KOPT-K1 (cell line): ENCODE measurements around the gene MELTF.
A peak's percentile ranks its signal among the peaks of the same experiment; 100 is the strongest.

ENCODE experiments used
- H3K27ac ChIP-seq: fragments of 200-600 bp; sonication (generic); 2 replicates; pipeline ENCODE4 v1.5.1; 2016; ENCODE audit warnings: antibody characterized with exemption, mild to moderate bottlenecking, low read depth, low read length; ENCODE audit not compliant: poor library complexity, severe bottlenecking
- H3K36me3 ChIP-seq: fragments of 200-600 bp; sonication (generic); 2 replicates; pipeline ENCODE4 v1.5.1; 2017; ENCODE audit warnings: antibody characterized with exemption, mild to moderate bottlenecking, low read length, moderate library complexity; ENCODE audit not compliant: insufficient read depth
- H3K9me3 ChIP-seq: fragments of 200-600 bp; sonication (generic); 2 replicates; pipeline ENCODE4 v1.5.1; 2017; ENCODE audit warnings: antibody characterized with exemption, low read length, mild to moderate bottlenecking; ENCODE audit not compliant: insufficient read depth, poor library complexity, severe bottlenecking

MELTF gene

DNA sequence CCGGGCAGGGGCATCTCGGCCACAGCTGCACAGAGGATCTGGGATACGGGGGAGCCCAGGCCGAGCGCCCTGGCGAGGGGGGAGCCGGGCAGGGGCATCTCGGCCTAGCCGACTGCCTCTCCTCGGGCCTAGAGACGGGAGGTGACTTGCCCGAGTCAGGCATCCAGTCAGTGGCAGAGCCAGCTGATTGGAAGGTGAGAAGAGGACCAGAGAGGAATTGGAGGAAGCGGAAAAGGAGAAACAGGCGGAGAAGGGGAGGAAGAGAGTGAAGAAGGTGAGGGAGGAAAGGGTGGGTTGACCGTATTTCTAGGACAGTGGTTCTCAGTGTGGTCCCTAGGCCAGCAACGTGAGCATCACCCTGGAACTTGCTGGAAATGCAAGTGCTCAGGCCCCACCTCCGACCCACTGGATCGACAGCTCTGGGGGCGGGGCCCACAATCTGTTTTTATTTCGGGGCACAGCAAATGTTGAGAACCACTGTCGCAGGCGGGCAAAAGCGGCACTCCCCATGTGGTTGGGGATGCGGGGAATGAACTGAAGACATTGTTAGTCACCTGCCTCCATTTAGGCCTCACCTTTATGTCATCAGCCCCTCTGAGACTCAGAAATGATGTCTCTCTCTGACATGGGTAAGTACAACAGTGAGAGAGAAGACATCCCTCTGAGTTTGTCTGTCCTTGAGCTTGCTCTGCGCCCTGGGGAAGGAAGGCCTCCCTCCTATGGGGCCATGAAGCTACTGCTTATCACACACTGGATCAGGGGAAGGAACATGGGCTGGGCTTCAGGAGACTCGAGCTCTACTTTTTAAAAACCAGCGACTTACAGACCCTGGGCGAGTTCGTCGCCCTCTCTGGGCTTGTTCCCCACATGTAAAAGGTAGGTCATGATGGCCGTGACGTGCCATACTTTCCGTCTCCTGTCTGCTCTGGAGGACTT lies 1.0 kb upstream of the MELTF start:
- Histone ChIP-seq H3K36me3 (no peaks in the 10 kb centered on the region), H3K27ac (no peak overlapping the region)

DNA sequence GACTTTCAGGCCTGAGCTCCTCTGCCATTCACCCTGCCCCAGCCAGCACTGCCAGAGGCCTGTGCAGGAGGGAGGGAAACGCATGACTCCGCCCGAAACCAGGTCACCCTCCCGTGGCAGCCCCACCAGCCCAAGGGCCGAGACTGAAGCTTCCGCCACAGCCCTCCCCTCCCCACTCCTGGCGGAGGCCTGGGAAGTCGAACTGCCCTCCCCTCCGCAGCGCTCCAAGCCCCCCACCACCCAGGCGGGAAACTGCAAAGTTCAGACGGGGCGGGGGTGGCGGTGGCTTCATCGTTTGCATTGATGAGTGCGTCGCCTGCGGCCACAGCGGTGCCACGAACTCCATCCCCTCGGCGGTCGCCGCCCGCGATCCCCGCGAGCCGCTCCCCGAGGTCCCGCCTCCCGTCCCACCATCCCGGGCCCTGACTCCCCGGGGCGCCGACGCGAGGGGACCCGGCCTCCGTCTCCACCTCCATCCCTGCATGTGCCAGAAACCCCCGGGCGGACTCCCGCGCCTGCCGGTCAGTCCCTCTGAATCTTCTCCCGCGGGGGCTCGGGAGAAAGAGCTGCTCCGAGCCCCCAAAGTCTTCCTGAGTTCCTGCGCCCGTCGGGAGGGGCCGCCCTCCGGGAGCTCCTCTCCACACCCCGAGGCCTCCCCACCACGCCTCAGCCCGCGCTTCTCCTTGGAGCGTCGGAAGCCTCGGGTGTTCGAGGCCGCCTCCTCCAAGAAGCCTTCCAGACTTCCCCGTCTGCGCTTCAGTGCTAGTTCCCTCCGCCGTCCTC lies 698 bp downstream of the MELTF start:
- H3K9me3 ChIP-seq = no peaks in the 10 kb centered on the region
- no peaks in the 10 kb centered on the region for H3K36me3 ChIP-seq
- H3K27ac ChIP-seq = peak overlapping the region; percentile 47

More for the DNA sequence above, 1.0 kb upstream of the MELTF start:
- no peaks in the 10 kb centered on the region for H3K9me3 ChIP-seq

DNA sequence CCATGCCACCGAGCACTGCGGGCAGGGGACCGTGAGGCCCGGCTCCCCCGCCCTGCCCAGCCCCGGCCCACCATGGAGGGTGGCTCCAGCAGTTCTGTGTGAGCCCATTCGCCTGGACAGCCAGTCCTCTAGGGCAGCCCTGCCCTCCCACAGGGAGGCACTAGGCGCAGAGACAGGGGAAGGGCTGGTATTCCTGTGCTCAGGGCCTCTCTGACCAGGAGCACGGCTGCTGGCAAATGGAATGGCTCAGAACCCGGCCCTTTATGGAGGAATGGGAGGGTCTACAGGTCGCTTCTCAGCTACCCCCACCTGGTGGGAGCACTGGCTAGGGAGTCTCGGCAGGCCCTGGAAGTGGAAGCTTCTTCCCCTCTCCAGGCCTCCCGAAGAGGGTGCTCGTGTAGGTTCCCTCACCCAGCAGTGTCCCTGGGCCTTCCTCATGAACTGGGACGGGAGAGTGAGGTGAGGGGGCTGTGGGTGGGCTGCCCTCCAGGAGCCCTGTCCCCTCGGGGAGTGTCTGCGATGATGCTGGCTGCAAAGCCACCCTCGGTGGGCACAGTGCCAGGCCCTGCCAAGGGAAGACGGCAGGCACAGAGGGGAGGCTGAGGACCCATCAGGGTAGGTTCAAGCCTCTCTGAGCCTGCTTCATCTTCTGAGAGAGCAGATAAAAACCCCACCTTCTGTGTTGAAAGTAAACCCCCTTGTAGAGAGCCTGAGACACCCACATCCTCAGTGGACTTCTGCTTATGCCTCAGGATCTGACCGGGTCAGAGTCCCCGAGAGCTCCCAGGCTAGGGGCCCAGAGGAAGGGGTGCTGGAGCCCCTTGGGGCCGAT lies 1.5 kb downstream of the MELTF start:
- no peak overlapping the region for H3K27ac ChIP-seq
- H3K9me3 ChIP-seq = no peaks in the 10 kb centered on the region
- no peaks in the 10 kb centered on the region for H3K36me3 ChIP-seq

DNA sequence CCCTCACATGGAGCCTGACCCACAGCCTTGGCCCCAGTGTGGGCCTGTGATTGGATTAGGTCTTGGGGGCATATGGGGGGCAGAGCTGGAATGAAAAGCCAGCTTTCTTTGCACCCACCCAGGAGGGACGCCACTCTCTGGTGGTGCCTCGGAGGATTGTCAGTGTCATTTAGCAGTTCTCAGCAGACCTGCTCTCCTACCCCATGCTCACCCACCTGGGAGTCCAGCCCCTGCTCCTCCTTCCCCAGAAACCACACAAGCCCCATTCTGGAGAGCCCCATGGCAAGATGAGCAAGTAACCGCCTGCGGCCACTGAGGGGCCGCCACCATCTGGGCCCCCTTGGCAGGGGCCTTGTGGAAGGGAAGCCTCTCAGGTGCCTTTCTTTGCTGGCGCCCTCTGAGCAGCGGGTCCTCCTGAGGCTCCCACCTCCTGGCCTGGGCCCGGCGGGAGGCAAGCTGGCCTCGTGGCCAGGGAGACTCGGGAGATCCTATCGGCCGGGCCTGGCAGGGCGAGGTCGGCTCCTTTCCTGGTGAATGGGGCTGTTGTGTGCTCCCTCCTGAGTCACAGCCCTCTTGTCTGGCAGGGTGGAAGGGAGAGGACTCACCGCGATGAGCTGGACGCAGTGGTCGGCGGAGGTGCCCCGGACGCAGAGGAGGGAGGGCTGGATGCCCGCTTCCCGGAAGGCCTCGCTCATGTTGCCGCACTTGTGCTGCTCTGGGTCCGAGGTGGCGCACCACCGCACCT lies 2.3 kb downstream of the MELTF start:
- Histone ChIP-seq H3K36me3 (no peaks in the 10 kb centered on the region), H3K27ac (no peak overlapping the region), H3K9me3 (no peaks in the 10 kb centered on the region)

DNA sequence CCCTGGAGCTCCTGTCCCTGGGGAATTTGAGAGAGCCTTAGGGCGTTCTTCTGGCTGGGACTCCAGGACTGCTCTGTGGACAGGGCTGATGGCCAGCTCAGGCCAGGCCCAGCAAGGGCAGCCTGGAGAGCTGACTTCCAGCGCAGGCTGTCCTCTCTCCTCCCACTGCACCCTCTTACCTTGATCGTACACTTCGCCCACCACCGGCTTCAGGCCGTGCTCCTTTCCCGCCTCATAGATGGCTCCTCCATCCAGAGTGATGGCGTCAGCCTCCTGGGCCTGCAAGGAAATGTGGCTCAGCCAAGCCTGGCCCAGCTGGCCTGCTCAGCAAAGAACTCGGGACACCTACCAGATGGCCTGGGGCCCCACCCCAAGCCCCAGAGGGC lies 3.1 kb downstream of the MELTF start:
- Histone ChIP-seq H3K9me3 (no peaks in the 10 kb centered on the region), H3K27ac (no peak overlapping the region), H3K36me3 (no peaks in the 10 kb centered on the region)

DNA sequence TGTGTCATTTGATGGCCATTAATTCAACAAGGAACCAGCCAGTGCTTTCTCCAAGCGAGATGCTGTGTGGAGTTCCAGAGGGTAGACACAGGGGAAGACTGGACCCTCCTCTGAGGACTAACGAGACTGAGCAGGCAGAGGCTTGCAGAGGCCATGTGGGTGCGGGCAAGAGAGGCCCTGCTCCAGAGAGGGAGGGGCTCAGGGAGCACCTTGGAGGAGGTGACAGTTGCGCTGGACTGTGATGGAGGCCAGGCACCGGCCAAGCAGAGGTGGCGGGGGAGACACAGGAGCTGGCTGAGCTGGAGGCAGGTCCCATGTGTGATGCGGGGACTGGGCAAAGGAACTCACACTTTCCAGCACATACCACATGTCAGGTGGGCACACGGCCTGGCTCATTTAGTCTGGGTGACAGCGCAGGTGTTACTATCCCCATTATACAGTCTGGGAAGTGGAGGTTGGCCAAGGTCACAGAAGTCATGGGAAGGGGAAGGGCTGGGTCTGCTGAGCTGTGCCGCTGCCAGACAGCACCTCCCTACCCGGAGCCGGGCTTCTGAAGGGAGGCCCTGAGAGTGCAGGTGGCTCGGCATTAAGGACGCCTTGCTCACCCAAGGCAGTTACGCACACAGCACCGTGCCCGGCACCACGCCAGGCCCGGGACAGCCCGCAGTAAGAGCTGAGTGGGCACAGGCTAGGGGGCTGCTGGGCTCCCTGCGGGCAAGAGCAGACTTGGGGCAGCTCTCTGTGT lies 3.7 kb downstream of the MELTF start:
- Histone ChIP-seq H3K27ac (no peak overlapping the region), H3K9me3 (no peaks in the 10 kb centered on the region), H3K36me3 (no peaks in the 10 kb centered on the region)

DNA sequence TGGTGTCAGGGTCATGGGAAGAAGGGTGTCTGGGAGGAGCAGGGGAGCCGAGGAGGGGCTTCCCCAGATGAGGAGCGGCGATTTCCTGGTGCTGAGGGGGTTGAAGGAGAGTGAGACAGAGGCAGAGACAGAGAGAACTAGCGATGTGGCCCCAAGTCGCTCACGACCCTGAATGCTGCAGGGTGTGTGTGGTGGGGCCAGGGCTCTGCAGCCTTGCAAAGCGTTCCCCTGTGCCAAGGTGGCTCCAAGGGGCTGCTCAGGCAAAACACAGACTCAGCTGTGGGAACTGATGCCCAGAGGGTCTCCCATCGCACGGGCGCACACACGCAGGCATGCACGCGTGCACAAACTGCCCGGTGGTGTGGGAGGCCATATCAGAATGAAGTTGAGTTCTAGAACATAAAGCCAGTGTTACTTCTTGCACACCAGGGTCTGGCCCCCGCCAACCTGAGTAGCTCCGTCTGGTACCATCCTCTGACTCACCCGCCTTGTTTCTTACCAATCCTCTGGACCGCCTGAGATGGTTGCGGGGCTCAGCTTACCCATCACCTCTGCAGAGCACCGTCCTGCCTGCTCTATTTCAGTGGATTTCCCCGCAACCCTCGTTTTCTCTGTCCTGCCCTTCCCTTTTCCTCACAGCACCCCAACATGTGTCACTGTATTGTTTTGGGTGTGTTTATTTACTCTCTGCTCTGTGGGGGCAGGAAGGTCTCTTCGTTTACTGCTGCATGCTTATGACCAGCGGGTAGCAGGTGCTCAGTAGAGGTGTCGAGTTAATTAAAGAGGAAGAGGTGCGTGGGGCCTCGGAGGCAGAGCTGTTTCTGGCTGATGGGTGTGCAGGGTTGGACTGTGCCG lies 4.5 kb downstream of the MELTF start:
- Histone ChIP-seq H3K36me3 (no peaks in the 10 kb centered on the region), H3K27ac (no peak overlapping the region), H3K9me3 (no peaks in the 10 kb centered on the region)

DNA sequence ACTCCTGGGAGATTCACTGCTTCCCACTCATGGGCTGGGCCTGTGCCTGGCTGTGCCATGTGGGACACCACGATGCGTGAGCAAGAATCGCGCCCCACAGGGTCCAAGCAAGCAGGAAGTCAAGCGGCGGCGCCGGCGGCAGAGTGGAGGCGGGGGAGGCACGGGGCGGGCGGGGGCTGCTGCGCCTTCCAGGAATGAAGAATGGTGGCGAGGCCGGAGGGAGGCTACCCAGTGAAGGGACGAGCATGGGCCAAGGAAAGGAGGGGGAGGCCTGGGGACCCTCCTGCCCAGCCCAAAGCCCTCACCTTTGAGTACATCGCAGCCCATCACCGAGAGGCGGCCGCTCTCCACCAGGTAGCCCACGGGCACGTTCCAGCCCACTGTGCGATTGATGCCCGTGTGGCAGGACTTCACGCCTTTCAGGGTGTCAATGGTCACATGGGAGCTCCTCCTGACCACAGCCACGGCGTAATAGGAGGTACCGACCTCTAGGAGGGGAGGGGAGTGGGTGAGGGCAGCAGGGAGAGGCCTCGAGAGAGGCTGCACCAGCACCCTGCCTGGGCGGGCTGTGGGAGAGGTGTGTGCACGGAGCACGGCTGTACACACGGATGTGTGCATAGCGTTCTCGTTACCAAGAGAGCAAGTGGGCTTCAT lies 5.5 kb downstream of the MELTF start:
- no peaks in the 10 kb centered on the region for H3K9me3 ChIP-seq
- no peaks in the 10 kb centered on the region for H3K36me3 ChIP-seq
- H3K27ac ChIP-seq = no peak overlapping the region

DNA sequence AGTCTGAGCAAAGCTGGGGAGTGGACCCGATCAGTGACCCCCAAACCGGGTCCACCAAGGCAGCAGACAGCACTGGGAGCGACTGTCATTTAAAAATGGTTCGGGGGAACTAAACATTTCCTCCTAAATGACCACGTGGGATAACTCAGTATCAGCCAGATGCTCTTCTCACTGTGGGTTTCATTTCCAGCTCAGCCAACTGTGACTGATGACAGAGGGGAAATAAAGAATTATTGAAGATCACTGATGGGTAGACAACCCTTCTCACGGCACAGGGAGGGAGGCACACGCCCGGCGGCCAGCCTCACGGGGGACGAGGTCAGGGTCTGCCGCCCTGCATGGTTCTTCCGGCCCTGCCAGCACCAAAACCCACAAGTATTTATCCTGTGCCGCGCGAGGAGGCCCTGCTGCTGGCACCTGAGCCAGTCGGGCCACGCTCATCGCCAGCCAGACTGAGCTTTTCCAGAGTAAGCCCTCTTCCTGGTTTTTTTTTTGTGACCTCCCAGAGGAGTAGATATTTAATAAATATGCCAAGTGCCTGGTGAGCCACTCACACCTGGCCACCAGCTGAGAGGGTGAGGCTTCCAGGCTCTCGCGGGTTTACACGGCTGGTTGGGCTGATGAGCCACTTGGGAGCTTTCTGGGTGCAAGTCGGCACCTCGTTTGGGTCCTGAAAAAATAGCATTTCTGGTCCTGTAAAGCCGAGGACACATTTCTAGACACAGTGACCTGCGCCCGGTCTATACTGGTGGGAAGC lies 6.2 kb downstream of the MELTF start:
- Histone ChIP-seq H3K27ac (no peak overlapping the region), H3K9me3 (no peaks in the 10 kb centered on the region), H3K36me3 (no peaks in the 10 kb centered on the region)

DNA sequence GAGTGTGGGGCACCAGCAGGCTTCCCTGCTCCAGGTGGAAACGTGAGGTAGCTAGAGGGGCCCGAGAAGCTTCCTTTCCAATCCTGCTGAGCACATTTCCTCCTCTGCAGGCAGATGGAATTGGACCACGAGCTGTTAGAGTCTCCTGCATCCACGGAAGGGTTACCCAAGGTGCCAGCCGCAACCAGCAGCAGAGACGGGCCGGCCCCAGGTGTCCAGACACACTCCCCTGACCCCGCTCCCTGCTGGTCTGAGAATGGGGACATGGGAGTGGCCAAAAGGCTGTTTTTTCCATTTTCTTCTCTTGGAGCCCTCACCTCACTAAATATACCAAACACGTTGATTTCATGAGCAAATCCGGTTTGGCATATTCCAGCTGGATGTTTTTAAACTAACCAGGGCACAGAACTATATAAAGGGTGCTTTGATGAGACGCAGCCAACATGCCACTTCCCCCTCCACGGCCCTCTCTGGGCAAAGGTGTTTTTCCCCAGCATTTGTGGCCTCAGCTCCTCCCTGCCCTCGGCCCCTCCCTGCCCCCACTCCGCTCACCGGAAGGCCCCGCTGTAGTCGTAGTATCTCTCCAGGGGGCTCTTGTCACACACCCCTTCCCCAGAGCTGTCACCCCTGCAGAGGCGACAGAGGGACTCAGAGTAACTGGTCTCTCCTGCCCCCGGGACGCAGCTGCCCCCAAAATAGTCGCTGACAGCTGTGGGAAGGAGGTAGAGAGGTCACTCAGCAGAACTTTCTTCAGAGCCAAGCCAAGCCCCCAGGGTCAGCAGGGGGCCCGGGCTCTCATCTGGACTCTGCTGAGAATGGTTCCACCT lies 7.0 kb downstream of the MELTF start:
- Histone ChIP-seq H3K27ac (no peak overlapping the region), H3K9me3 (no peaks in the 10 kb centered on the region), H3K36me3 (no peaks in the 10 kb centered on the region)

DNA sequence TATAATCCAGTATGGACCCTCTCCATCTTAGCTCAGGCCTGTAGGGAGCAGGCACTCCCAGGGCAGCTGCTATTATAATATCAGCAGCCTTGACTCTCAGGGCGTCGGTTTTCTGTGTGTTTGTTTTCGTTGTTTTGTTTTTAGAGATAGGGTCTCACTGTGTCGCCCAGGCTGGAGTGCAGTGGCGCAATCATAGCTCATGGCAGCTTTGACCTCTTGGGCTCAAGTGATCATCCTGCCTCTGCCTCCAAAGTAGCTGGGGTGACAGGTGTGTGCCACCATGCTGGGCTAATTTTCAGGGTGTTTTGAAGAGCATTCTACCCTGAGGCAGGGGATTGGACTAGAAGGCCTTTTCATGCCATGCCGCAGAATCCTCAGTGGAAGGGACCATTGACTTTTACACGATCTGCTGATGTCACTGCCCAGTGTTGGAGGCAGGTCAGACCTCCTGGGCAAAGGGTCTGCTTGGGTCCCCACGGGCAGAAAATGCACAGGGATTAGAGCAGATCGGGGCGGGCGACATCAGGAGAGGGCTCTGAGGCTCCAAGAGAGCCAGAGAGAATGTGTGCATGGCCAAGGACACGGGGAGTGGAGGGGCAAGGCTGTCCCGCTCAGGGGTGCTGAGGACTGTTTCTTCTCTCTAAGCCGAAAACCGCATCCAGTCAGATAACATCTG lies 7.8 kb downstream of the MELTF start:
- no peak overlapping the region for H3K27ac ChIP-seq

More for the DNA sequence above, 7.8 kb downstream of the MELTF start:
- Histone ChIP-seq H3K36me3 (no peaks in the 10 kb centered on the region), H3K9me3 (no peaks in the 10 kb centered on the region)
